ENCODE data around the gene ZRANB3. TPM values are rescaled to one million over a fixed set of nuclear protein-coding genes. Genes with fewer than 3 reads are reported as not detected.

ZRANB3 gene
- total RNA-seq, 1 experiment from 2014 or later, result 12.0 TPM

DNA sequence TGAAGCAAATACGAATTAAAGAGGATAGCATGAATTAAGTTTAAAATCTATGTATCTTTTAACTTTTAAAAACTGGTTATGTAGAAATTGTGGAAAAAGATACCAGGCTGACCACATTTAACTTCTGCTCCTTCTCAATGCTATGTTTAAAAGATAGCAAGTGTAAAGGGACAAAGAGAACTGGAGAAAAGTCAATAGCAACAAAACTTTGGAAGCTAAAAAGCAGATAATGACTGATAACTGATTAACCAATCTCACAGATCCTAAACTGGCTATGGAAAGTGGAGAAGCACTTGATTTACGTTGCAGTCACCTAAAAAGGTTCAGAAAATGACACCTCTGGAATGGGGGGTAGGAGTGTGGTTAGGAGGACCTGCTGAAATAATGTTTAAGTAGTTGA is 254.5 kb downstream of the ZRANB3 start (continued):
- TF ChIP-seq, protein P1, sequence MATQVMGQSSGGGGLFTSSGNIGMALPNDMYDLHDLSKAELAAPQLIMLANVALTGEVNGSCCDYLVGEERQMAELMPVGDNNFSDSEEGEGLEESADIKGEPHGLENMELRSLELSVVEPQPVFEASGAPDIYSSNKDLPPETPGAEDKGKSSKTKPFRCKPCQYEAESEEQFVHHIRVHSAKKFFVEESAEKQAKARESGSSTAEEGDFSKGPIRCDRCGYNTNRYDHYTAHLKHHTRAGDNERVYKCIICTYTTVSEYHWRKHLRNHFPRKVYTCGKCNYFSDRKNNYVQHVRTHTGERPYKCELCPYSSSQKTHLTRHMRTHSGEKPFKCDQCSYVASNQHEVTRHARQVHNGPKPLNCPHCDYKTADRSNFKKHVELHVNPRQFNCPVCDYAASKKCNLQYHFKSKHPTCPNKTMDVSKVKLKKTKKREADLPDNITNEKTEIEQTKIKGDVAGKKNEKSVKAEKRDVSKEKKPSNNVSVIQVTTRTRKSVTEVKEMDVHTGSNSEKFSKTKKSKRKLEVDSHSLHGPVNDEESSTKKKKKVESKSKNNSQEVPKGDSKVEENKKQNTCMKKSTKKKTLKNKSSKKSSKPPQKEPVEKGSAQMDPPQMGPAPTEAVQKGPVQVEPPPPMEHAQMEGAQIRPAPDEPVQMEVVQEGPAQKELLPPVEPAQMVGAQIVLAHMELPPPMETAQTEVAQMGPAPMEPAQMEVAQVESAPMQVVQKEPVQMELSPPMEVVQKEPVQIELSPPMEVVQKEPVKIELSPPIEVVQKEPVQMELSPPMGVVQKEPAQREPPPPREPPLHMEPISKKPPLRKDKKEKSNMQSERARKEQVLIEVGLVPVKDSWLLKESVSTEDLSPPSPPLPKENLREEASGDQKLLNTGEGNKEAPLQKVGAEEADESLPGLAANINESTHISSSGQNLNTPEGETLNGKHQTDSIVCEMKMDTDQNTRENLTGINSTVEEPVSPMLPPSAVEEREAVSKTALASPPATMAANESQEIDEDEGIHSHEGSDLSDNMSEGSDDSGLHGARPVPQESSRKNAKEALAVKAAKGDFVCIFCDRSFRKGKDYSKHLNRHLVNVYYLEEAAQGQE (IDR thresholded peaks at IDR 0.05; ENCODE audit: low read depth), result no peak

DNA sequence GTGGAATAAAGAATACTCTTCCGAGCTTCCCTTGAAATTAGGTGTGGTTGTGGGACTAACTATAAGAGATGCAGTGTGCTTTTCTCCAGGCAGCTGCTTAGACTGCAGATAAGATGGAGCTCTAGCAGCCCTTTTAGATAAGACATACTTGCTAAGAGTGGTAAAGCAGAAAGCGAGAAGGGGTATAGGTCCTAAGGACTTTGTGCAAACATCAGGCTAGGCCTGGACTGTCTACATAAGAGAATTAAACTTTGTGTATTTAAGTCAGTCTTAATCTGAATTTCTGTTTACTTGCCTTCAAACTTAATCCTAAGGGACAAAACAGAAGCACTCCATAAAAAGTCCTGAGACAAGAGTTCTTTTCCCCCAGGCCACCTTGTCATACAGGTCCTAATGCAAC is 260.0 kb downstream of the ZRANB3 start:
- Histone ChIP-seq H3K79me2 (ENCODE audit: insufficient read depth, low read length) (no peaks in the 10 kb centered on the region), H2AFZ (ENCODE audit: low read depth, low read length, poor library complexity, severe bottlenecking) (no peak overlapping the region), H3K4me1 (ENCODE audit: control insufficient read depth in 1 of 2, insufficient read depth in 2 of 2, low read length in 2 of 2) (no peaks in the 10 kb centered on the region), H3K9me2 (ENCODE audit: insufficient read depth) (no peaks in the 10 kb centered on the region), H3K9me3 (ENCODE audit: control insufficient read depth in 1 of 2, insufficient read depth in 1 of 2, low read depth in 1 of 2, low read length in 2 of 2) (no peaks in the 10 kb centered on the region), H3K4me3 (replicated peaks in 1 of 2; ENCODE audit: low read depth in 1 of 2, low read length in 2 of 2) (no peak overlapping the region), H3K36me3 (ENCODE audit: control insufficient read depth in 1 of 2, insufficient read depth in 2 of 2, low read length in 2 of 2) (no peaks in the 10 kb centered on the region), H3K9ac (ENCODE audit: low read length) (no peak overlapping the region), H3K27me3 (ENCODE audit: insufficient read depth, low read length) (no peaks in the 10 kb centered on the region), H4K20me1 (ENCODE audit: insufficient read depth) (no peaks in the 10 kb centered on the region), H3K4me2 (ENCODE audit: low read length) (no peak overlapping the region), H3K27ac (ENCODE audit: low read depth, low read length) (no peak overlapping the region)
- no TSS peak for BruUV-seq (replicated peaks)
- ChIA-PET CTCF (no interaction called here), RAD21 (ENCODE audit: low non-redundant PET in 1 of 2, low total read pairs in 2 of 2, uncharacterized antibody in 2 of 2, unreplicated experiment in 2 of 2) (no interaction called here), POLR2A (no interaction called here)
- no peak for TF ChIP-seq SRF (IDR thresholded peaks at IDR 0.05; ENCODE audit: low read depth)
- DNase-seq (ENCODE audit: low read depth, low spot score), result no peak
- ATAC-seq, result no peak
- intact Hi-C loops (cut with micrococcal nuclease), result no loop called here

DNA sequence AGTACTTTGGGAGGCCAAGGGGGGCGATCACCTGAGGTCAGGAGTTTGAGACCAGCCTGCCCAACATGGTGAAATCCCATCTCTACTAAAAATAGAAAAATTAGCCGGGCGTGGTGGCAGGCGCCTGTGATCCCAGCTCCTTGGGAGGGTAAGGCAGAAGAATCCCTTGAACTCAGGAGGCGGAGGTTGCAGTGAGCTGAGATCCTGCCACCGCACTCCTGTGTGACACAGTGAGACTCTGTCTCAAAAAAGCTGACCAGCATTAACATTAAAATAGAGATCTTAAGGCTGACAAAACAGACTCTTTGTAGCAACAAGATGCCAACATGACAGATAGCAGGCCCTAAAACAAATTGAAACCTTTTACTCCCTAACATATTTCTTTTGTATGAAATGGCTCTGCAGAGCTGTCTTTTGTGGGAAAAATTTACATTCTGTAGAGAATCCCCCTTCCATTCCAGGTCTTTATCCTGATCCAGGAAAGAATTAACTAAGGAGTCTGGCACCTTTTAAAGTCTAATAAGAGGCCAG is 265.0 kb downstream of the ZRANB3 start:
- H3K4me2 ChIP-seq (ENCODE audit: low read length), result no peak overlapping the region
- no peaks in the 10 kb centered on the region for H3K4me1 ChIP-seq (ENCODE audit: control insufficient read depth in 1 of 2, insufficient read depth in 2 of 2, low read length in 2 of 2)
- intact Hi-C loops (cut with micrococcal nuclease), result no loop called here
- H3K79me2 ChIP-seq (ENCODE audit: insufficient read depth, low read length), result no peaks in the 10 kb centered on the region
- H3K27ac ChIP-seq (ENCODE audit: low read depth, low read length), result no peak overlapping the region
- no peaks in the 10 kb centered on the region for H3K27me3 ChIP-seq (ENCODE audit: insufficient read depth, low read length)
- BruUV-seq (replicated peaks), result no TSS peak
- H3K36me3 ChIP-seq (ENCODE audit: control insufficient read depth in 1 of 2, insufficient read depth in 2 of 2, low read length in 2 of 2), result no peaks in the 10 kb centered on the region
- H3K9me3 ChIP-seq (ENCODE audit: control insufficient read depth in 1 of 2, insufficient read depth in 1 of 2, low read depth in 1 of 2, low read length in 2 of 2), result no peaks in the 10 kb centered on the region
- no peaks in the 10 kb centered on the region for H4K20me1 ChIP-seq (ENCODE audit: insufficient read depth)
- H3K4me3 ChIP-seq (replicated peaks in 1 of 2; ENCODE audit: low read depth in 1 of 2, low read length in 2 of 2), result no peak overlapping the region
- ChIA-PET CTCF (no interaction called here), RAD21 (ENCODE audit: low non-redundant PET in 1 of 2, low total read pairs in 2 of 2, uncharacterized antibody in 2 of 2, unreplicated experiment in 2 of 2) (no interaction called here), POLR2A (no interaction called here)
- no peaks in the 10 kb centered on the region for H3K9me2 ChIP-seq (ENCODE audit: insufficient read depth)
- no peak overlapping the region for H2AFZ ChIP-seq (ENCODE audit: low read depth, low read length, poor library complexity, severe bottlenecking)
- DNase-seq (ENCODE audit: low read depth, low spot score) (no peak), ATAC-seq (no peak)
- TF ChIP-seq CBX3 (IDR thresholded peaks at IDR 0.05; ENCODE audit: low read depth), result no peak
- TF ChIP-seq SP1 (IDR thresholded peaks at IDR 0.05; ENCODE audit: low read depth), result no peak
- no peak for TF ChIP-seq POLR2A (IDR thresholded peaks at IDR 0.05; ENCODE audit: borderline replicate concordance, extremely low read depth, insufficient read depth, insufficient read length)
- TF ChIP-seq SRF (IDR thresholded peaks at IDR 0.05; ENCODE audit: low read depth), result no peak
- no peak for TF ChIP-seq CEBPB (IDR thresholded peaks at IDR 0.05; ENCODE audit: low read depth)
- no peak for TF ChIP-seq ELF1 (IDR thresholded peaks at IDR 0.05; ENCODE audit: borderline replicate concordance, low read depth)
- TF ChIP-seq, protein P2, sequence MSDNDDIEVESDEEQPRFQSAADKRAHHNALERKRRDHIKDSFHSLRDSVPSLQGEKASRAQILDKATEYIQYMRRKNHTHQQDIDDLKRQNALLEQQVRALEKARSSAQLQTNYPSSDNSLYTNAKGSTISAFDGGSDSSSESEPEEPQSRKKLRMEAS (IDR thresholded peaks at IDR 0.05), result no peak
- TF ChIP-seq RAD21 (IDR thresholded peaks at IDR 0.05; ENCODE audit: low read depth), result no peak
- TF ChIP-seq, protein P1 (IDR thresholded peaks at IDR 0.05; ENCODE audit: low read depth), result no peak
- TF ChIP-seq YY1 (IDR thresholded peaks at IDR 0.05; ENCODE audit: extremely low read depth, insufficient replicate concordance, low read depth, low read length), result no peak
- H3K9ac ChIP-seq (ENCODE audit: low read length), result no peak overlapping the region

Measured in HCT116 (cell line).